AML-193 (cell line): Measurements from ENCODE around the gene CAND1.

Experiments
- DNase-seq, 2 experiments: peaks; one replicate each; lab custom pipeline; 2025; lab: John Stamatoyannopoulos, UW

The CAND1 gene

GRCh38 chr12:67344979-67345710, 76.0 kb downstream of the CAND1 start:
- no peak for DNase-seq

DNA sequence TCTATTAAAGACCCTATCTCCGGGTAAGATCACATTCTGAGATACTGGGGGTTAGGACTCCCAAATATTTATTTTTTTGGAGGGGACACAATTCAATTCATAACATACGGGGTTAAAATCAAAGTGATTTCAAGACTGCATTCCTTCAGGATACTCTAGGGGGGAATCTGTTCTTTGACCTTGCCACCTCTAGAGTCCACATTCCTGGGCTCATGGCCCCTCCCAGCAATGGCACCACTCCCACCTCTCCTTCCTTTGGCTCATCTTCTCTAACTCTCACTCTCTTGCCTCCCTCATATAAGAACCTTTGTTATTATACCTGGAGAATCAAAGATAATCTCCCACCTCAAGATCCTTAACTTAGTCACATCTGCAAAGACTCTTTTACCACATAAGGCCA, 79.5 kb downstream of the CAND1 start:
- DNase-seq = no peak

GRCh38 chr12:67352682-67353081, 83.5 kb downstream of the CAND1 start:
- DNase-seq = no peak

- no peak for DNase-seq
Measured at GRCh38 chr12:67354322-67354721, 85.2 kb downstream of the CAND1 start.

GRCh38 chr12:67354966-67355365, 85.8 kb downstream of the CAND1 start:
- DNase-seq = no peak

GRCh38 chr12:67355428-67356379, 86.5 kb downstream of the CAND1 start:
- DNase-seq = peak; percentile 6 to 19

DNA sequence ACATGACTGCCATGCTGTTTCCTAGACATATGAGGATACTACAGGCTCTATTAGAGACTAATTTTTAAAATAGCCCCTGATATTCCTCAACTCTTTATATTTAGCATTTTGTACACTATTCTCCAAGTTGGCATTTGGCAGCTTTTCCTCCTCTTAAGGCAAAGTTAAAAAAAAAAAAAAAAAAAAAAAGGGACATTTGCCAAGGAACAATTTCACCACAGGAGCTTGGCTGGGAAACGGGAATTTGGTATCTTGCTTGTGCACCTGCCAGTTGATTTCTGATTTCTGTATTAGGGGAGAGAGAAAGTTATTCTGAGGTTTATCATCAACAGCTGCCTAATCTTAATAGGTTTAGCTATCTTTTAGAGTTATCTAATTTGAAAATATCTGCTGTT, 87.2 kb downstream of the CAND1 start:
- DNase-seq = no peak

DNA sequence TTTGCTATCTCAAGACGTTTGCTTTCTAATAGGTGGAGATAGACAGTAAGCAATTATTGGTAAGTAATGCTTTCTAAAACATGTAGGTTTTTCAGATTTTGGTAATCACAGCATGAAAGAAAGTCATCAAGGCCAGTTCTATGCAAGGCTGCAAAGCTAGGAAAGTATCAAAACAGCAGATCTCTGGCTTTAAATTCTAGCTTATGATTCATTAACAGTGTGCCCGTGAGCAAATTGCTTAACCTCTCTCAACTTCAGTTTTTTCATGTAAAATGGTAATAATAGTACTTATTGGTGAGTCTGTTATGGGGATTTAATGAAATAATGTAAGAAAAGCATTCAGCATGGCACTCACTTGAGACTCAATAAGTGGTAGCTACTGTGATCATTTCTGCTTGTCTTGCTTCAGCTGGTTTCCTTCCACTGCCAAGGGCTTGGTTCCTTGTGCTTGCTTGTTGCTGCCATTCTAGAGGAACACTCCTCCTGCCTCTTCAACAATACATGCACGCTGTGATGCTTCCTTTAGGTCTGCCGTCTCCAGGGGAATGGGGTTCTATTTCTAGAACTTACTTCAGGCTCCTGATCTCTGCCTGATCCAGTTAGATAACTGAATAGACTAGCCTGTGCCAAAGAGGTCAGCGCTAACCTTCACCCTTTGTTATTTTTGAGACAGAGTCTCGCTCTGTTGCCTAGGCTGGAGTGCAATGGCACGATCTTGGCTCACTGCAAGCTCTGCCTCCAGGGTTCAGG, 88.4 kb downstream of the CAND1 start:
- no peak for DNase-seq

DNA sequence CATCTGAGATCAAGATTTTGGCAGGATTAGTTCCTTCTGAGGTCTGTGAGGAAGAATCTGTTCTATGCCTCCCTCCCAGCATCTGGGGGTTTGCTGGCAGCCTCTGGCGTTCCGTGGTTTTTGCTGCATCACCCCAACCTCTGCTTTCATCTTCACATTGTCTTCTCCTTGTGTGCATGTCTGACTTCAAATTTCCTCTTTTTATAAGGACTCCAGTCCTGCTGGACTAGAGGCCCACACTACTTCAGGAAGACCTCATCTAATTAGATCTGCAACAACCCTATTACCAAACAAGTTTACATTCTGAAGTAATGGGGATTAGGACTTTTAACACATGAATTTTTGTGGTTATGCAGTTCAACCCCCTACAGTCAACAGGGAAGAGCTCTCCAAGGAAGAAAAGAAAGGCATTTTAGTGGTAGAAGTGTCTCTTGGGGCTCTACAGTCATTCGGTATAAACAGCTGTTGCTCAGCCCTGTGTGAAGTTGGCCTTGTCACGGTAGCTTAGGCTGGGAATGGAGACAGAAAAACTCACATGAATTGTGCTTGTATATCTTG, 89.7 kb downstream of the CAND1 start:
- no peak for DNase-seq

DNA sequence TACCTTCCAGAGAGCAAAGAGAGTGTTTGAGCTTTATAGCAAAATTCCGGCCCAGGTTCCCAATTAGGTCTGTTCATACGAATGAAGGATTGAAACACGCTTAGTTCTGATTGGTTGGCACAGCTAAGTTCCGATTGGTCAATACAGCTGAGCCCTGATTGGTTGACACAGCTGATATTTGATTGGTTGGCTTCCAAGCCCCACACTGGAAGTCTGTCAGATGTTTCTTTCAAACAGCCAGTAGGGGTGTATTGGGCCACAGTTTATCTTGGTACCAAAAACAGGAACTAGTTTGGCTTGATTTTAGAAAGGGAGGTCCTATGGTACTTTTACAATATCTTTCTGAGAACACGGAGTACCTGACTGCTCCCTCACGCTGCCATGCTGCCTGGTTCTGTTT, 93.4 kb downstream of the CAND1 start:
- peak in 1 of 2 experiments; percentile 0 for DNase-seq

- no peak for DNase-seq
Measured at GRCh38 chr12:67364228-67364627, 95.1 kb downstream of the CAND1 start.

DNA sequence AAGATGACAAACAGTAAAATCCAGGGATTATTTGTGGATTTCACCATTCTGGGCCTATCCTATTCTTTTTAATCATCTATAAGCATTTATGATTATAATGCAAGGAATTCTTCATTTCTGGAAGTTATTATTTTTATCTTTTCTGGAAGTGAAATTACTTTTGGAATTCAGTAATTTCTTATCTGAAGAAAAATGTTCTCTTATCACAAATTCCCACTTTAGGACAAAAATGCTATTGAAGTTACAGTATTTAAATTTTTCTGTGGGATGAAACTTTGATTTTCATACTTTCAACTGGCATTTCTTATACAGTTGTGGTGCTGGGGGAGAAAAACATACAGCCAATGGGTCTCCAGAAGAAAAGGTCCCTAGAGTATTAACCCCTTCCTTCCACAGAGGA, 96.0 kb downstream of the CAND1 start:
- DNase-seq = no peak

- DNase-seq = no peak
Measured at GRCh38 chr12:67367843-67368242, 98.7 kb downstream of the CAND1 start.
